ENCODE data around the gene BZW1.
A peak's percentile ranks its signal among the peaks of the same experiment; 100 is the strongest.
"Not testable (repeated sequence)": the region's sequence is repeated elsewhere in the genome, so short reads cannot be mapped to it uniquely, and the experiment has no call there.

The BZW1 gene

GRCh38 chr2:200791905-200792304 lies 19.8 kb upstream of the BZW1 start:
- DNase-seq (ENCODE audit: low read depth in 2 of 2), result no peak

GRCh38 chr2:200794143-200794542 lies 17.6 kb upstream of the BZW1 start:
- DNase-seq (ENCODE audit: low read depth in 2 of 2), result no peak

- no peak for DNase-seq (ENCODE audit: low read depth in 2 of 2)
These were observed 16.7 kb upstream of the BZW1 start for GRCh38 chr2:200795028-200795440.

GRCh38 chr2:200796561-200796960 lies 15.1 kb upstream of the BZW1 start:
- no peak for DNase-seq (ENCODE audit: low read depth in 2 of 2)

- DNase-seq (ENCODE audit: low read depth in 2 of 2), result no peak
These were observed 14.4 kb upstream of the BZW1 start for GRCh38 chr2:200797242-200797770.

- DNase-seq (ENCODE audit: low read depth in 2 of 2), result no peak
These were observed 13.2 kb upstream of the BZW1 start for GRCh38 chr2:200798514-200798913.

GRCh38 chr2:200800458-200800857 lies 11.3 kb upstream of the BZW1 start:
- DNase-seq (ENCODE audit: low read depth in 2 of 2), result no peak

- DNase-seq (ENCODE audit: low read depth in 2 of 2), result not testable (repeated sequence)
These were observed 10.3 kb upstream of the BZW1 start for GRCh38 chr2:200801431-200801830.

GRCh38 chr2:200809506-200810251 lies 2.0 kb upstream of the BZW1 start:
- no peak for DNase-seq (ENCODE audit: low read depth in 2 of 2)

GRCh38 chr2:200810252-200810997 lies 1.3 kb upstream of the BZW1 start:
- DNase-seq (ENCODE audit: low read depth in 2 of 2), result no peak

- no peak for DNase-seq (ENCODE audit: low read depth in 2 of 2)
These were observed 745 bp upstream of the BZW1 start for GRCh38 chr2:200810998-200811332.

- DNase-seq (ENCODE audit: low read depth in 2 of 2), result peak; percentile 61 to 69
These were observed 662 bp downstream of the BZW1 start for GRCh38 chr2:200812122-200813022.

GRCh38 chr2:200814276-200814815 lies 2.6 kb downstream of the BZW1 start:
- peak in 1 of 2 donors; percentile 25 for DNase-seq (ENCODE audit: low read depth in 2 of 2)

- no peak for DNase-seq (ENCODE audit: low read depth in 2 of 2)
These were observed 3.2 kb downstream of the BZW1 start for GRCh38 chr2:200814917-200815316.

- DNase-seq (ENCODE audit: low read depth in 2 of 2), result not testable (repeated sequence)
These were observed 7.0 kb downstream of the BZW1 start for GRCh38 chr2:200818732-200819131.

GRCh38 chr2:200820573-200821234 lies 9.0 kb downstream of the BZW1 start:
- DNase-seq (ENCODE audit: low read depth in 2 of 2), result no peak

- DNase-seq (ENCODE audit: low read depth in 2 of 2), result no peak
These were observed 10.1 kb downstream of the BZW1 start for GRCh38 chr2:200821686-200822245.

GRCh38 chr2:200828104-200828503 lies 16.4 kb downstream of the BZW1 start:
- no peak for DNase-seq (ENCODE audit: low read depth in 2 of 2)

- no peak for DNase-seq (ENCODE audit: low read depth in 2 of 2)
These were observed 17.0 kb downstream of the BZW1 start for GRCh38 chr2:200828572-200829257.

GRCh38 chr2:200829258-200829655 lies 17.5 kb downstream of the BZW1 start:
- DNase-seq (ENCODE audit: low read depth in 2 of 2), result no peak
